Measurements from ENCODE around the gene STAB1.

The STAB1 gene

DNA sequence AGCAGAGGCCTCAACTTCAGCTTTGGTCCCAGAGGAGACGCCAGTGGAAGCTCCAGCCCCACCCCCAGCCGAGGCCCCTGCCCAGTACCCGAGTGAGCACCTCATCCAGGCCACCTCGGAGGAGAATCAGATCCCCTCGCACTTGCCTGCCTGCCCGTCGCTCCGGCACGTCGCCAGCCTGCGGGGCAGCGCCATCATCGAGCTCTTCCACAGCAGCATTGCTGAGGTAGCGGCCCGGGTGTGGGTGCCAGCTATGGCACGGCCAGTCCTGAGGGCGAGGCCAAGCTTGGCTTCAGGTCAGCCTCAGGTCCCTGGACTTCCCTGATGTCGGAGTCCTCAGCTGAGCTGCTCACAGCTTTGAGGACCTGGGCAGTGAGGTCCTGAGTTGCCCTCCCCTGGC is 5.7 kb upstream of the STAB1 start:
- no peak for DNase-seq (ENCODE audit: low spot score)
- TF ChIP-seq, protein P1, sequence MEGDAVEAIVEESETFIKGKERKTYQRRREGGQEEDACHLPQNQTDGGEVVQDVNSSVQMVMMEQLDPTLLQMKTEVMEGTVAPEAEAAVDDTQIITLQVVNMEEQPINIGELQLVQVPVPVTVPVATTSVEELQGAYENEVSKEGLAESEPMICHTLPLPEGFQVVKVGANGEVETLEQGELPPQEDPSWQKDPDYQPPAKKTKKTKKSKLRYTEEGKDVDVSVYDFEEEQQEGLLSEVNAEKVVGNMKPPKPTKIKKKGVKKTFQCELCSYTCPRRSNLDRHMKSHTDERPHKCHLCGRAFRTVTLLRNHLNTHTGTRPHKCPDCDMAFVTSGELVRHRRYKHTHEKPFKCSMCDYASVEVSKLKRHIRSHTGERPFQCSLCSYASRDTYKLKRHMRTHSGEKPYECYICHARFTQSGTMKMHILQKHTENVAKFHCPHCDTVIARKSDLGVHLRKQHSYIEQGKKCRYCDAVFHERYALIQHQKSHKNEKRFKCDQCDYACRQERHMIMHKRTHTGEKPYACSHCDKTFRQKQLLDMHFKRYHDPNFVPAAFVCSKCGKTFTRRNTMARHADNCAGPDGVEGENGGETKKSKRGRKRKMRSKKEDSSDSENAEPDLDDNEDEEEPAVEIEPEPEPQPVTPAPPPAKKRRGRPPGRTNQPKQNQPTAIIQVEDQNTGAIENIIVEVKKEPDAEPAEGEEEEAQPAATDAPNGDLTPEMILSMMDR (IDR thresholded peaks at IDR 0.05) = no peak
- peak overlapping the region in 1 of 2 donors; percentile 79 for H3K27ac ChIP-seq

DNA sequence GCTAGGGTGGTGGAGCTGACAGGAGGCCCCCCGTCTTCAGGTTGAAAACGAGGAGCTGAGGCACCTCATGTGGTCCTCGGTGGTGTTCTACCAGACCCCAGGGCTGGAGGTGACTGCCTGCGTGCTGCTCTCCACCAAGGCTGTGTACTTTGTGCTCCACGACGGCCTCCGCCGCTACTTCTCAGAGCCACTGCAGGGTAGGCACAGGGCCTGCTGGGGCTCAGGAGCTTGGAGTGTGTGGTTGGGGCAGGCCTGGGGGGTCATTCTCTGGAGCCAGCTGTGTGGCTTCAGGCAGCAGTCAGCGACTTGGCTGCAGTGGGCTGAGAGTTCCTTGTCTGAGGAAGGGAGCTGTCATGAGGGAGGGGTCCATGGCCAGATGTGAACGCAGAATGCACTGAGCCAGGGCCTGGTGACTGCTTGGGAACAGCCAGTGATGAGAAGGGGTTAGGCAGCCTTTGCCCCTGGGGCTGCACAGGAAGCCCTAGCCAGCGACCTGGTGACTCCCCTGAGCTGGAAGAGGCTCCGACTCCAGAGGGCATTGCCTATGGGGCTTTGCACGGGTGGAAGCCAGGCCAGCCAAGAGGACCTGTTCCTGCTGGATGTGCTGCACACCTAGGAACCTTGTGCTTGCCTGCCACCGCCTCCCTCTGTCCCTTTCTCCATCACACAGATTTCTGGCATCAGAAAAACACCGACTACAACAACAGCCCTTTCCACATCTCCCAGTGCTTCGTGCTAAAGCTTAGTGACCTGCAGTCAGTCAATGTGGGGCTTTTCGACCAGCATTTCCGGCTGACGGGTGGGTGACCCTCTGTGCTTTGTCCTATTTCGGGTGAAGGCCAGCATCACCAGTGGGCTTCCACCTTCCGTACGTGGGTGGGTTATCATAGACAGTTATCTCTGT is 4.9 kb upstream of the STAB1 start:
- peak overlapping the region in 1 of 2 donors; percentile 79 for H3K27ac ChIP-seq
- no peak overlapping the region for H3K4me3 ChIP-seq
- DNase-seq (ENCODE audit: low spot score) = no peak
- TF ChIP-seq, protein P1 (IDR thresholded peaks at IDR 0.05) = no peak

More for the DNA sequence above, 5.7 kb upstream of the STAB1 start:
- H3K4me3 ChIP-seq = no peak overlapping the region

DNA sequence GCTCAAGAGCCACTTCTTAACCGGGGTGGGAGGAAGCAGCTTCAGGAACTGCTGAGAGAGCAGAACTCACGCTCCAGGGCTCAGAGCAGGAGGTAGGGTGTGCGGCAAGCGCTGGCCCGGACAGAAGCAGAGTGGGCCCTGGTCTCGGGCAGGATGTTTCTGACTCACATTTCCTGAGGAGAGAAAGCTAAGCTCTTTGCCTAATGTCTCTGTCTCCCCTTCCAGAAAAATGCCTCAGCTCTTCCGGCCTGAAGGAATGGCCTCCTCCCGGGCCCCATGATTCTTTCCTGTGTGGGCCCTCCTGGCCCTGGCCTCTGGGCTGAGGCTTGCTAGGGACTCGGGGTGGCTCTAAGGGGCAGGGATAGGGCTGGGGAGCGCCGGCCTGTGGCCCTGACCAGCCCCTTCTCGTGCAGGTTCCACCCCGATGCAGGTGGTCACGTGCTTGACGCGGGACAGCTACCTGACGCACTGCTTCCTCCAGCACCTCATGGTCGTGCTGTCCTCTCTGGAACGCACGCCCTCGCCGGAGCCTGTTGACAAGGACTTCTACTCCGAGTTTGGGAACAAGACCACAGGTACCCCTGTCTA is 4.1 kb upstream of the STAB1 start:
- no peak for DNase-seq (ENCODE audit: low spot score)
- Histone ChIP-seq H3K4me3 (no peak overlapping the region), H3K27ac (peak overlapping the region in 1 of 2 donors; percentile 79)
- TF ChIP-seq, protein P1 (IDR thresholded peaks at IDR 0.05) = no peak

DNA sequence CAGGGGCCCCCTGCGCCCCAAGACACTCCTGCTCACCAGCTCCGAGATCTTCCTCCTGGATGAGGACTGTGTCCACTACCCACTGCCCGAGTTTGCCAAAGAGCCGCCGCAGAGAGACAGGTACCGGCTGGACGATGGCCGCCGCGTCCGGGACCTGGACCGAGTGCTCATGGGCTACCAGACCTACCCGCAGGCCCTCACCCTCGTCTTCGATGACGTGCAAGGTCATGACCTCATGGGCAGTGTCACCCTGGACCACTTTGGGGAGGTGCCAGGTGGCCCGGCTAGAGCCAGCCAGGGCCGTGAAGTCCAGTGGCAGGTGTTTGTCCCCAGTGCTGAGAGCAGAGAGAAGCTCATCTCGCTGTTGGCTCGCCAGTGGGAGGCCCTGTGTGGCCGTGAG is 3.1 kb upstream of the STAB1 start:
- TF ChIP-seq, protein P1 (IDR thresholded peaks at IDR 0.05) = no peak
- peak overlapping the region; percentile 28 for H3K4me3 ChIP-seq
- H3K27ac ChIP-seq = peak overlapping the region in 1 of 2 donors; percentile 79
- DNase-seq (ENCODE audit: low spot score) = no peak

DNA sequence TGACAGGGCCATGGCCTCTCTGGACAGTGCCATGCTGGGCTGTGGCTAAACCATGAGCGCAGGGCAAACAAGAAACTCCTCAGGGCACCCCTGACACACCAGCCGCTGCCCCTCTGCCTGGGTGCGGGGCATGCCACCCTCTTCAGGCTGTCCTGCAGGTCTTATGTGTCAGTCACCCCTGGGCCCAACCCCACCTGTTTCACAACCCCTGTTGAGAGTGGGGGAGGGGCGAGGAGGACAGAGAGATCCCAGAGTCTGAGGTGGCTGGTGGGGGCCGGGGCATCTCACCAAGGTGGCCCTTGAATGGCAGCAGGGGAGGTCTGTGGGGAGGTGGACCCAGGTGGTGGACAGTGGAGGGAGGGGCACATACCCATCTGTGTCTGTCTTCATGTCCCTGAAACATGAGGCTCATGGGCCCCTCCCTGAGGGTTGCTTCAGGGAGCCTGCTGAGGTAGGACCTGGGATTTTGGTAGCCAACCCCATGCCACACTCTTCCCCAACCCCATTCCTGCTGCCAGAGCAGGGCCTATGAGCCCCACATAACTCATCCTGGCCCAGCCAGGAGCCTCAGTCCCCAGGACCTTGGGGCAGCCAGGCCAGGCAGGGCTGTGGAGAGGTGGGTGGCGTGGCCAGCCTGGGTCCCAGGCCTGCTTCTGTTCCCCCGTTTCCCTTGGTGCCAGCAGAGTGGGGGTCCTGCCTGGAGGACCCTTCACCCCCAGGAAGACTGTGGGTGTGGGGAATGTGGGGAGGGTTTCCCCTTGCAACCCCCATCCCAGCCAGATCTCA is 1.7 kb upstream of the STAB1 start:
- H3K27ac ChIP-seq = peak overlapping the region in 1 of 2 donors; percentile 85
- TF ChIP-seq, protein P1 (IDR thresholded peaks at IDR 0.05) = no peak
- no peak overlapping the region for H3K4me3 ChIP-seq
- DNase-seq (ENCODE audit: low spot score) = no peak

DNA sequence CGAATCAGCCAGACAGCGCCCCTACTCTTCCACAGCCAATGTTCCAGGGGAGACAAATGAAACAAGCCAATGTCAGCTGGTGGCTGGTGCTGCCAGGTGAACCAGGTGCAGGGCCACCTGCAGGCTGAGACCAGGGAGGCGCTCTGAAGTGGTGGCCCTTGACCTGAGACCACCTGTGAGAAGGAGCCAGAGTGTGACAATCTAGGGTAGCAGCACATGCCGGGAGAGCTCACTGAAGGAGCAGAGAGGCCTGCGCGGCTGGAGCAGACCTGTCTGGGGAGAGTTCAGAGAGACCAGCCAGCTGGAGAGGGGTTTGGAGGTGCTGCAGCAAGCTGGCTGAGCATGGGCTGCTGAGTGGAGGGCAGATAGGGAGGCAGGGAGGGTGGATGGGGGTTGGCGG is 693 bp upstream of the STAB1 start:
- peak overlapping the region; percentile 65 for H3K4me3 ChIP-seq
- no peak for DNase-seq (ENCODE audit: low spot score)
- H3K27ac ChIP-seq = peak overlapping the region in 1 of 2 donors; percentile 85
- TF ChIP-seq, protein P1 (IDR thresholded peaks at IDR 0.05) = no peak

All from coronary artery (tissue), 2 donors.